SK-N-DZ (cell line): ENCODE results near the gene PIAS4.

ENCODE experiments used
- DNase-seq: peaks from one replicate; pipeline ENCODE4 v3.0.0-alpha.2; 2015; ENCODE audit warnings: low spot score

Gene PIAS4

GRCh38 chr19:3977242-3978143 is 30.0 kb upstream of the PIAS4 start:
- no peak for DNase-seq

GRCh38 chr19:3978145-3978544 is 29.4 kb upstream of the PIAS4 start:
- no peak for DNase-seq

GRCh38 chr19:3979289-3979673 is 28.3 kb upstream of the PIAS4 start:
- DNase-seq, result no peak

GRCh38 chr19:3979674-3980352 is 27.7 kb upstream of the PIAS4 start:
- no peak for DNase-seq

- DNase-seq, result no peak
These were observed 26.9 kb upstream of the PIAS4 start for GRCh38 chr19:3980353-3981251.

- no peak for DNase-seq
These were observed 26.2 kb upstream of the PIAS4 start for GRCh38 chr19:3981373-3981735.

GRCh38 chr19:3981736-3982681 is 25.5 kb upstream of the PIAS4 start:
- no peak for DNase-seq

DNA sequence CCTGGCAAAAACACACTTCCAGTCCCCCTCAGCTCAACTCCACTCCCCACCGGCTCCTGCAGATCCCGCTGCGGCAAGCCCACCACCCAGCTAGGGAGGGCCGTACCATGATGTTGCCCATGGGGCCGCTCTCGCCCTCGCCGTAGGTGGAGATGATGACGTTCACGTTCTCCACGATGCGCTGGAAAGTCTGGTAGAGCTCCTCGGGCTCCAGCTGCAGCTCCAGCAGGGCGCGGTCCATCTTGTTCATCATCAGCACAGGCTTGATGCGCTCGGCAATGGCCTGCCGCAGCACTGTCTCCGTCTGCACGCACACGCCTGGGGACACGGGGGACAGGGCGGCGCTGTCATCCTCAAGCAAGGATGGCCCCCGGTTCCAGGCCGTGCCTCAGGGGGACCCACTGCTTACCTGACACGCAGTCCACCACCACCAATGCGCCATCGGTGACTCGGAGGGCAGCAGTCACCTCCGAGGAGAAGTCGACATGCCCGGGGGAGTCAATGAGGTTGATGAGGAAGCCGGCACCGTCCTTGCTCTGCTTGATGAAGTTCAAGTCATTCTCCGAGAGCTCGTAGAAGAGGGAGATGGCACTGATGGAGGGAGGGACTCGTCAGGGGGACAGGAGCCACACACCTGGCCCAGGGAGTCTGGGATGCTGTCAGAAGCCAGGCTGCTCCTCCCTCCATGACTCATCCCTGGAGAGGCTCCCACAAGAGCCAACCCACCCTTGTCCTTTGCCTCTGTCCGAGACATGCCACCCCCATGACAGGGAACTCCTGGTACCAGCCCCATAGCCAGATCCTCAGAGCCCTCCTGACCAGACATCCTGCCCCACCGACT is 24.6 kb upstream of the PIAS4 start:
- no peak for DNase-seq

- DNase-seq, result no peak
These were observed 24.0 kb upstream of the PIAS4 start for GRCh38 chr19:3983542-3983914.

GRCh38 chr19:3983936-3984583 is 23.5 kb upstream of the PIAS4 start:
- DNase-seq, result no peak

GRCh38 chr19:3984584-3984907 is 23.0 kb upstream of the PIAS4 start:
- DNase-seq, result no peak

DNA sequence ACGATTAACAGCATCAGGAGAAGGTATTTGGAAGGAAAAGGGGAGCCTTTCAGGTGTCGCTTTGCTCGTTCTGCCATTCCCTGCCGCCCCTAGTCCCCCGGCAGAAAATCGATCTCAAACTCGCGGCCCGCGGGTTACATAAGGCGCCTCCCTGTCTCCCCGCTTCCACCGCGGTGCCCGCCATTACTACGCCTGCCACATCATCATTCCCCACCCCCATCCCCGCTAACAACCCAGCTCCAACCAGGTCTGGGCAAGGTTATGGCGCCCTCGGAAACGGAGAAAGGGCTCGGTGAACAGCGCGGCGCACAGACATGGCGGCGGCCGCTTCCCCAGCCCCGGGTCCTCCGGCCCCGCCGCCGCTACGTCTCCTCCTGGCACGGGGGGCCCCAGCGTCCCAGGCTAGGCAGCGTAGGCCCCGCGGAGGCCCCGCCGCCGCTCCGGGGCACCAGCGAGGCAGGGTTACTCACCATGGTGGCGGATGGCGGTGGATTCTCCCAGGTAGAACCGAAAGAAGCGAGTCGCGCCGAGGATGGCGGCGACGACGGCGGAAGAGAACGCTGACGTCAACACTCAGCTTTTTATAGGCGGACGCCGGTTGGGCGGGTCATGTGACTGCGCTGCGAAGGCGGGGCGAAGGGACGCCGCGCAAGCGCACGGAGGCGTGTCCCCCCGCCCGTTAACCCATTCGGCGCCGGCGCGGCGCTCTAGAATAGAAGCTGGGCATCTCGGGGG is 22.5 kb upstream of the PIAS4 start, which contains the start of gene EEF2:
EEF2 (minus strand) TSS at position 556 of the 735 bp plus-strand sequence; CDS start at position 473, 83 bp downstream.
- peak; percentile 84 for DNase-seq

DNA sequence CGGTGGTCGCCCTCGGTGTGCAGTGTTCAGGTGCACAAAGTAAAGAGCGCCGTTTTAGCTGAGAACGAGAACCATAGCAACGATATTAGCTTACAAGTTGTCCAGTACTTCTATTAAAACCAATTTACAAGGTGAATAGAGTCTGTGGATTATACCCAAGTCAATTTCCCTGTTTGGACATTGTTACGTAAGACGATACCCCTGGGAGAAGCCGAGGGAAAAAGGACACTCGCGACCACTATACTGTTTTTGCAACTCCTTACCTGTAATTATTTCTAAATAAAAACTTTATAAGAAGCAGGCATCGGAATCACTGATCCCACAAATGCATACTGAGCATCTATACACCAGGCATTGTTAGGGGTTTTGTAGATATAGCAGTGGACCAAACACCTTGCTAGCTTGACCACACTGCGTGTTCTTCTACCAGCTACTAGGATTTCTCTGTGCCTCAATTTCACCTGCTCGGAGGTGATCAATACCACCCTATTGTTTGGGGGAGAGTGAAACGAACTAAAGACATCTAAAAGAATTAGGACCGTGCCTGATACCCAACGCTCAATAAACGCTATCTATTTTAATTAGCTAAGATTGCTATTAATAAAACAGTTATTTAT is 21.8 kb upstream of the PIAS4 start:
- DNase-seq, result no peak

DNA sequence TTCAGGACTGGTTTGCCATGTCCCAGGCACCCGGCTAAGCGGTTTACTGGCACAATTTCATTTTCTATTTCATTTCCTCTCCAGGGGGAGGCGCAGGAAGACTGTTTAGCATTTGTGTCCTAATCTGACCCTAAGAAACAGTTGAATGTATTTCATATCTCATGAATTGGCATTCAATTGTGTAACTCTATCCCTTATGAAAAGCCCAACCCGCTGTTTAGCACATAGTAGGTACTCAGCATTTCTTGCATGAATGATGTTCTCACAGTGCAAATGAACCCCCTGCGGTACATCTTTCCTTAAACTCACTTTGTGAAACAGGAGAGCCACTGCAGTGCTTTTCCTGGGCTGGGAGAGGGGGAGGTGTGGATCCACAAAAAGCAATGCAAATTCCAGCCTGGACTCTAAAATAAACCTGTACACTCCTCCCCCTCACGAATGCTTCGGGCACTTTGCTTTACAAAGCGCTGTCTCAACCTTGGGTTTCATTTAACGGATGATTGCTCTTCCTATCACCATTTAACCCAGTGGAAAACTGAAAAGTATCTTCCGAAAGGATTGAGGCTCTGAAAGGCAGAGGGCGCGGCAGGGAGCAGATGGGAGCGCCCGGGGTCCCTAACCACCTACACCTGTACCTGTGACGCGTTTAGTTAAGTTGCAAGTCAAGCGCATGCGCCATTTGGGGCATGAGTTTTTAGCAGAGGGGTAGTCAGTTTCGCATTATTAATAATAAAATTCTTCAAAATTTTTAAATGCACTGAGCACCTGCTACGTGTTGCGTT is 21.1 kb upstream of the PIAS4 start:
- peak; percentile 76 for DNase-seq

GRCh38 chr19:3987619-3988371 is 19.7 kb upstream of the PIAS4 start:
- peak; percentile 85 for DNase-seq

DNA sequence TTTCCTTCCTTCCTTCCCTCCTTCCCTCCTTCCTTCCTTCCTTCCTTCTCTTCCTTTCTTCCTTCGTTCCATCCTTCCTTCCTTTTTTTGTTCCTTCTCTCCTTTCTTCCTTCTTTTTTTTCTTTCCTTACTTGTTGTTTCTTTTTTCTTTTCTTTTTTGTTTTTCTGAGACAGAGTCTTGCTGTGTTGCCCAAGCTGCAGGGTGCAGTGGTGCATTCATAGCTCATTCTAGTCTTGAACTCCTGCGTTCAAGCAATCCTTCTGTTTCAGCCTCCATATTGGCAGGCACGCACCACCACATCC is 16.8 kb upstream of the PIAS4 start:
- no peak for DNase-seq

- DNase-seq, result no peak
These were observed 11.9 kb upstream of the PIAS4 start for GRCh38 chr19:3995607-3996006.
